CD4-positive, alpha-beta T cell treated with Interleukin-17A for 1 hour (primary cell): Measurements from ENCODE around the gene ARL14EP.
A peak's percentile ranks its signal among the peaks of the same experiment; 100 is the strongest.

Experiments
- DNase-seq: peaks from one replicate; pipeline ENCODE4 v3.0.0-alpha.2; 2020

Gene ARL14EP

DNA sequence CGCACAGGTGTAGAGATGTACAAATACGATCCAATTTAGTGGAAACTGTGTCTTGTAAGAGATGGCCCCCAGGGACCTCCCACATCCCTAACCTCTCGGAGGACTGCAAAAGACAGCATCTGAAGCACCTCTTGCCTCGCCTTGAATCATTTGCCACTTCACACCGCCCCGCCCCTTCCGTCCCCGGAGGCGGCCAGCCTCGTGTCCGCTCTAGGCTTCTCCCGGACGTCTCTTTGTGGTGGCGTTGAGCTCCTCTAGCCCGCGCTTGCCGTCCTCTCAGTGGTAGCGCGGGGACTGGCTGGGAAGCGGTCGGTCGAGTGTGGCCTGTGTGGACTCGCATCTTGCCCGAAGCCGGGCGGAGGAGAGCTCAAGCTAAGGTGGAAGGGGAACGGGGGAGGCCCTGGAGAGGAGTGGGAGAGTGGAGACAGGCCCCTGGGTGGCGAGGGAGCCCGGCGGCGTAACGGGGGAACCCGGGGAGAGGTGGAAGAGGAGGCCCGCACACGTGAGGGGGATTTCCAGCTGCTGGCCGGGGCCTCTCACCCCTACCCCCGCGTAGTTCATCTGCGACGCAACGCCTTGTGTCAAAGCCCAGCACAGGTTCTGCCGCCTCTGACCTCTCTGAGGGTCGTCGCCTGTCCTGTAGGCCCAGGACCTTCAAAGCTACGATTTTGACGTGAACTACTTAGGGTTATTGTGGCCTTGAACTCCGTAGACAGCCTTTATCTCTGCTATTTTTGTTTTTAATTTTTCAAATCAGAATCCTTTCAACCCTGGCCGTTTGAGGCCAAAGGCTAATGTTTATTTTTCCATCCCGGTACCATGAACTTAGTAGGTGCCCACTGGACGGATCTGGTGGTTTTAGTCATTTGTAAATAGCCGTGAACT, at the start of gene ARL14EP:
ARL14EP (plus strand) TSS at position 279 of the 885 bp plus-strand sequence. CDS start 7,845 bp downstream, outside the sequence.
- peak; percentile 91 for DNase-seq

DNA sequence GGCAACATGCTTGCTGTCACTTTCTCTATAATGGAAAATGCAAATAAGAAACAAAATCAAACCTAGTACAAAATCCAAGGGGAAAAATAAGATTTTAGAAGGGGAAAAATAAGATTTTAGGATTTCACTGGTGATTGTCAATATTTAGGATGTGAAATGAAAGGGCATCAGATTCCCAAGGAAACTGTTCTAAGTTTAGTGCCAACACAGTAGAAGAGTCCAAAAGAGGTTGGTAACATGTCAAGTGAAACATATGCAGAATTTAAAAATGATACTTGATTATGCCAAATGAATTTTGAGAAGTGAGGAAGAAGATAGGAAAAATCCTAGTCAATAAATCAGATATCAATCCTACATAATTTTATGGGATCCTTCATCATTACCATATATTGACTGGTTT, 45.7 kb upstream of the ARL14EP start:
- no peak for DNase-seq

DNA sequence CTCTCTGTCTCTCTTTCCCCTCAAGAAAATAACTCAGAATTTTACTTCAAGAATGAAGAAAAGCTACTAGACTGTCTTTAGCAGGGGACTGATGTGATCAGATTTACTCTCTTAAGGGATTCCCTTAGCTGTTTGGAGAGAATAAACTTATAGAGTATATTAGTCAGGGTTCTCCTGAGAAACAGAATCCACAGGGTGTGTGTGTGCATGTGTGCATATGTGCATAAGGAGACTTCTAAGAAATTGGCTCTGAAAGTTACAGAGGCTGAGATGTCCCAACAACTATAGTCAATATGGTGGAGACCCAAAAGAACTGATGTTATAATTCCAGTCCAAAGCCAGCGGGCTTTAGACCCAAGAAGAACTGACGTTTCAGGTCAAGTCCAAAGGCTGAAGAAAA, 43.1 kb upstream of the ARL14EP start:
- DNase-seq, result no peak

DNA sequence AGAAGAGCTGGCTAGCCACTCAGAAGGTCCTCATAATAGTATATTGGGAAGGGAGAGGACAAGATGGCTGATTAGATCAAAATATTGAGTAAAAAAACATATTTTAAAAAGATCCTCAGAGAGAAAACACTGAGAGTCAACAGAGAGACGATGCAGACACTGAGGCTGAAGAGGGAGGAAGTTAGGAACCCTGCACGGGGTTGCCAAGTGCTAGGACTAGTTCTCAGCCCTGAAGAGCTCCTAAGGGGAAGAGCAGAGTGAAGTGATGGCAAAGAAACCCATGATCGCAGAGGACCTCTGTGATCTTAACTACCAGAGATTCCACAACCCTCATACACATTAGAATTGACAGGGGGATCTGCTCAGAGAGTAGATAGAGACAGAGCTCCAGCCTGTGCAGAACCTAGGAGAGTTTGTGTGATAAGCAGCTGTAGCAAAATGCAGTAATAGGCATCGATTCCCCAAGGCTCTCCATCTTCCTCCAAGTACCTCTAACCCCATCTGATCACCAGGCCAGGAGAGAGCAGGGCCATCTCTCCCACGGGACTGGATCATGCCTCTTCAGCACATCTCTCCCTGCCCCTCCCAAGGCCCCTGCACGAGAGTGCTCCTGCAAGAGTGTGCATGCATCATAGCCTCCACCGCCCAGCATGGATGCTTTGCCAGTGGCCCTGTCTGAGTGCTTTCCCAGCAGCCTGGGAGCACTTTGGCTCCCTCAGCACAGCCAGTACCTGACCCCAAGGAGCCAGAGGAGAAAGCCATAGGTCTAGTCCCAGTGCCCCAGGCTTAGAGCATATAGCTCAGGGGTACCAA, 41.2 kb upstream of the ARL14EP start:
- DNase-seq, result no peak

DNA sequence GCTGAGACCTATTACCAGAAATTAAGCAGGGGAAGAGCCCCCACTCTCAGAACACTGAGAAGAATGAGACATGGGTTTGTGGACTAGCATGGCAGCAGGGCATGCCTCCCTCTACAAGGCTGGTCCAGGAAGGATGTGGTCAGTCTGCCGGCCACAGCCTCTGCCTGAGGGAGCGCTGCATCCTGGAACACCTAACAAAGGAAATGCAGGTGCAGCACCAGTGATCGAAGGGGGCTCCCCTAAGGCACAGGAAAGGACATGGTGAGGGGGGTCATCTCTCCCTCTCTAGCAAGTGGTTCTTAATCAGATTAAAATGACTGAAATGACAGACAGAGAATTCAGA, 40.6 kb upstream of the ARL14EP start:
- DNase-seq, result peak; percentile 29

DNA sequence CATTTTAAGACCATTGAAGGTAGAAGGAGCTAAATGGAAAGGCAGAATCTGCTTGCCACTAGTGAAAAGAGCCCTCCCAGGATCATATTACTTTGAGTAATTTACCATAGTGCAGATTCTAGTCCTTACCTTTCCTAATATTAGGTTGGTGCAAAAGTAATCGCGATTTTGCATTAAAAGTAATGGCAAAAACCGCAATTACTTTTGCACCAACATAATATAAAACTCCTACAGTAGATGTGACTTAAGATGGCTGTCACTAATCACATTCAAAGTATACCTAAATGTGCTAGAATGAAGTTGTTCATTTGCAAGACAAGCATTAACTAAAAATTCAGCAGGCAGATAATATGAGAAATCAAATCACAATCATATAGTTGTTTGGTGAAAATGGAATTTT, 38.1 kb upstream of the ARL14EP start:
- no peak for DNase-seq

DNA sequence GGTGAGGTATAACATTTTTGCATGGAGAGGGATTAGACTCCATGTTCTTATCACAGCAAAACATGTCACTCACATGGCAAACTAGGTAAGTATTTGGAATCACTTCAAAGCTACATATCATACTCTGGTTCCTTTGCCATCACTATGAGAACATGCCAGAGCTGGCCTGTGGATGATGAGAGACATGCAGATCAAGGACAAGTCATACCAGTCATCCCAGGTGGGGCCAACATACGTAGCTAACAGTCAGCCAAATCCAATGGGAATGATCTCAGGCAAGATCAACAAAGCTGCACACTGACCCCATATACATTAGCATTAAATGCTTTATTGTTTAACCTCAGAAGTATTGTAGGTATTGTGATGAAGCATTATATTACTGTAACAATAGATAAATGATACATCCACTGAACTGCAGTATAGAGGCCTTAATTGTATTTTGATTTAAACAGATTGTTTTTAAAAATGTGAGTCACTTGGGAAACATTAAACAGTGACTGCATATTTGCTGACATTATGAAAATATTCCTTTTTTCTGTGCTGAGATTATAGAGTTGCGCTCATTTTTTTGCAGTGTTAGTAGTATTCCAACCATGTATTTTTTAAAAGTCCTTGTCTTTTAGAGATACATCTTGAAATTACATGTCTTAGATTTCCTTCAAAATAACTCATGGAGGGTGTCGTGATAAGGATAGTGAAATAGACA, 37.3 kb upstream of the ARL14EP start:
- no peak for DNase-seq

DNA sequence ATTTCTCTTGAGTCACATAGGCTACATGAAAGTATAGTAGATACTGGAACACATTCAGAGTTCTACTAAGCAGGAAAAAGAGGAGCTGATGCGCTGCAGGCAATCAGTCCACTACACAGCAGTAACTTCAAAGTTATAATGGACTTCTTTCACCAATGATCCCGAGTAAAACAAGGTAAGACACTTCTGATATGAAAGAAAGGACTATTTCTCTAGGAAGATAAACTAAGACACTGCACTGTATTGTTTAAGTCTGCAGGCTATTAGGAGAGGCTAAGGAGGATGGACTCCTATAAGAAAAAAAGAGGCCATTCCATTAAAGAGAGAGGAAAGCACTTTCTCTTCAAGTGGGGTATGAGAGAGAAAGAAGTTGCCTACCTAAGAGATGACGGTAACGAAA, 31.6 kb upstream of the ARL14EP start:
- no peak for DNase-seq

DNA sequence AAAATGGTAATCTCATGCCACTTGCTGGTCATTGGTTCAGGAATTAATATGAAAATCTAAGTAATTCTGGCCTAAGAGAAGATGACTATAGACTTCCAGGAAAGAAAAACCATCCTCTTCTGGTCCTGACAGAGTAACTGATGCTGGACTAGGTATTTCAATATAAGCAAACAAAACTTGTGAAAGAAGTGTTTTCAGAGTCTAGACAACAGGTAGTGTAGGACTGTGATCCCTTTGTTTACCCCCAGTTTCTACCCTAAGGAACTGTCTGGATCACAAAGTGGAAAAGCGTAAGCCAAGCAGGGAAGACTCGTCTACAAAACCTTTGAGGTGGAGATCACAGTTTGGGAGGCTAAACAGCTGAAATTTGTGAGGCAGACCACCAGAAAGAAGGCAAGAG, 30.4 kb upstream of the ARL14EP start:
- DNase-seq, result no peak

DNA sequence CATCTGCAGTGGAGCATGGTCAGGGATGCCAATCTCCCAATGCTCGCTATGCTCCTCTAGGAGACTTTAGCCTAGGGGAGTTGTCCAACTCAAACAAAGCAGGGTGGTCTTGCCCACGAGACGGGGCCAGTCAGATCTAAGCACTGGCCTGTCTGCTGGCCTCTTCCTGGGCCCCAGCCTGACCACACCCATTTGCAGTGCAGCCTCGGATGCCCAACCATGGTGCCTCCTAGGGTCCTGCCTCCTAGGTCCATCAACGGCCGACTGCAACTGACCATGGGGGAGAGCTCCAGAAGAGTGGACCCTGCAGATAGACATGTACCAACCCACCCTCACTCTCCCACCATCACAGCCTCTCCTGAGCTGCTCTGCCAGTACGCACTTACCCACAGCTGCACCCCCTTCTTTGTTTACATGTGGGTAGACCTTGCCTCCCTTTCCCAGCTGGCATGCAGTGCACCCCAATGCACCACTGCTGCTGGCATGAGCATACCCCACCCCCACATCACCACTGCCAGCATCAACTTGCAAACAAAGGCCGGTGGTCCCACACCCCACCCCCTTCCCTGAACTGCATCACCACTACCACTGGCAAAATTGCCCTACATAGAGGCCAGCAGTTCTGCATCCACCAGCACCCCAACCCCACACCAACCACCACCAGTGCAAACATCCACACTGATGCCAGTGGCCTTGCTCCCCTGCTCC, 27.6 kb upstream of the ARL14EP start:
- no peak for DNase-seq

DNA sequence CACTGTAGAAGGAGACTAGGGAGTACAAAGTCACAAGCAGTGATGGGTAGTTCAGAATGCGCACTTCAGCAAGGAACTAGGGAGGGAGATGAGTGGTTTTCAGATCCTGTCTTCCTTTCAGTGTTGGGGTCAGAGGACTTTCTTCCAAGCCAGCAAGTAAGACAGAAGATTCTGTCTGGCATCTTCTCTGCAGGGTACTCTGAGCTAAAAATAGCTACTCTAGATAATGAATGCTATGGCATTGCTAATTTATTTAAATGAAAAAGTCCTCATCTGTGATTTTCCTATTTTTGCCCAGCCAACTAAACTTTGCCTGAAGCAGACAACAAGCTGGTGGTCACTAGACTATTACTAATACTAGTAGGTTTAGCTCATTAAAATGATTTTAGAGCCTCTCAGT, 18.3 kb upstream of the ARL14EP start:
- DNase-seq, result no peak

DNA sequence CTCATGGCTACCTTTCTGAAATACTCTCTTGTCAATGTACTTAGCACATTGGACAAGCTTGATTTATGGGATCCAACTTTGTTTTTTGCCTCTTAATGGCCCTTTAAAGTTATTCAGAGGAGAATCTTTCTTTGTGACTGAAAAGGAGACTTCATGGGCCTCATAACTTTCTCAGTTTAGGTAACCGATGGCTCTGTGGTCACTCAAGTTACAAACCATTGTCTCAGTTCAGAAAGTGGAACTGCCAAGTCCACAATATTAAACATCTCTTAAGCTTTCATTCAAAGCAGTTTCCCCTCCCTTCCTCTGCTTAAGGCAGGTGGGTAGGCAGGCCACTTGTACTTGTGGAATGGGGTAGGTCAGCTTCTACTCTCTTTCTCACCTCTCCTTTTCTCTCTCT, 12.3 kb upstream of the ARL14EP start:
- DNase-seq, result no peak

DNA sequence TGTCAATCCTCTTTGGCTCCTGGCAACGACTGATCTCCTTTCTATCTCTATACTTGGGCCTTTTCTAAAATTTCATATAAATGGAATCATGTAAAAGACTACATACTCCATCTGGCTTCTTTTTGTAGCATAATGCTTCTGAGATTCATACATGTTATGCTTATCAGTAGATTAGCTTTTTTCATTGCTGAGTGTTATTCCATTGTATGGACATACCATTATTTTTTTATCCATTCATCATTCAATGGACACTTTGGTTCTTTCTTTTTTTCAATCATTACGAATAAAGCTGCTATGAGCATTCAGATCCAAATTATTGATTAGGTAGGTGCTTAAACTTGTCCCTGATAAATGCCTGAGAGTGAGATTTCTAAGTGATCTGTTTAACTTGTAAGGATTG, 11.7 kb upstream of the ARL14EP start:
- DNase-seq, result no peak

DNA sequence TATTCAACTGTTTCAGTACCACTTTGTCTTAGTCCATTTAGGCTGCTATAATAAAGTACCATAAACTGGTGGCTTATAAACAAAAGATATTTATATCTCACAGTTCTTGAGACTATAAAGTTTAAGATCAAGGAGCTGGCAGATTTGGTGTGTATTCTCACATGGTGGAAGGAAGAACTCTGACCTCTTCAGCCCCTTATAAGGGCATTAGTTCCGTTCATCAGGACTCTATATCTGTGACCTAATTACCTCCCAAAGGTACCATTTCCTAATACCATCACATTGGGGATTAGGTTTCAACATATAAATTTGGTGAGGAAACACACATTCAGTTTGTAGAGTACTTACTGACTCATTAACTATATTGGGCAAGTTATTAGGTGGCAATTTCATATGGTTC, 10.7 kb upstream of the ARL14EP start:
- DNase-seq, result no peak

DNA sequence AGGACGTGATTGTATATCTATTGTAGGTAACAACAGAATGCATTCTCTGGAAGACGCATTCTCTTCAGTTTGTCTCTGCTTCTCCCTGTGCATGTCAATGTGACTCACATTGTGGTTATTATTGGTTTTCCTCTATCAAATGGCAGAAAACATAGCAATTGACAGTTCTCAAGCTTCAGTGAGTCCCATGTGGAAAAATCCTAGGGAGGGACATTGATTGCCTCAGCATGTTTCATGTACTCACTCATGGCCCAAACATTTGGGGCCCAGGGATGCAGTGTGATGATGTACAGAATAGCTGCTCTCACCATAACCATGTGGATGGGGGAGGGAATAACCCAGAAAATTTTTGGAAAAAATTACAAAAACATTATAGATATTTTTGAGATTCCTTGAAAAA, 9.3 kb upstream of the ARL14EP start:
- no peak for DNase-seq

DNA sequence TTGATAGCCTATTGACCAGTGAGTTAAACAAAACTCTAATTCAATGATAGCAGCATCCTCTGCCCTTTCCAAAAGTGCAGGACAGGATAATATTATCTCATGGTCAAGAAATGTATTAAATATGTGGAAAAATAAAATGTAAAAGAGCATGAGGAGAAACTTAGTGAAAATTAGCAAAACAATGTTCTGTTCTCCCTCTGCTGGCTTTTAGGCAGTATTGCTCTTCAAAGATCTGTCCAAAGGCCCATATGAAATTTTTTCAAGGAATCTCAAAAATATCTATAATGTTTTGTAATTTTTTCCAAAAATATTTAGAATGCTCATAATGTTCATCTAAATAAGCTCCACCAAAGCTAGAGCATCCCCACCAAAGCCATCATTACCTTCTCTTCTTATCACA, 8.3 kb upstream of the ARL14EP start:
- DNase-seq, result no peak

DNA sequence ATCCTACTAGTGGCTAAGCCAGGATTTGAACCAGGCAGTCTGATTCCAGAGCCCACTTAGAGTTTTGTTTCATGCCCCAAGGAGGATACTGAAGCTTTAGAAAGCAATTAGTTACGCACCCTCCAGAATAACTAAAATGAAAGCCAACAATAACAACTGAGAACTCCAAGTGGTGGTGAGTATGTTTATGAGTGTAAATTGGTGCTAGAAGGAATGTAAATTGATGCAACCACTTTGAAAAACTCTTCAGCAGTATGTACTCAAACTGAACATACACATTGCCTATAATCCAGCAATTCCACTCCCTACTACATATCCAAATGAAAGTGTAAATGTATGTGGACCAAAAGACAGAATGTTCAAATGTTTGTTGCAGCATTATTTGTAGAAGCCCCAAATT, 6.7 kb upstream of the ARL14EP start:
- DNase-seq, result no peak

DNA sequence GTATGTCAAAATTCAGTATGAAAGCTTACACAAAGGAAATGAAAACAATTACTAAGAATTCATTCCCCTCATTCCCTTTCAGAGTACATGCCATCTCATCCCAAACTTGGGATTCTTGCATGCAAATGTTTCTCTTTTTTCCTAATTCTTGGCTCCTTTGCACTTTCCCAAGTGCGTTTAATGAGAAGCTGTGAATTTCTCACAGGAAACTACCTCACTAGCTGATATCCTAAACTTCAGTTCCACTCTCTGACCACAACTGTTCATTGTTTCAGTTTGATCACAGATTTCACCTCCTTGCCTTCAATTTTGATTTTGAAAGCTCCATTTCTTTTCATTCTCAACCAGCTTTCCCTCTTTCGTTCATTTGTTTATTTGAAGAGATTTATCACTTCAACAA, 5.9 kb upstream of the ARL14EP start:
- no peak for DNase-seq

DNA sequence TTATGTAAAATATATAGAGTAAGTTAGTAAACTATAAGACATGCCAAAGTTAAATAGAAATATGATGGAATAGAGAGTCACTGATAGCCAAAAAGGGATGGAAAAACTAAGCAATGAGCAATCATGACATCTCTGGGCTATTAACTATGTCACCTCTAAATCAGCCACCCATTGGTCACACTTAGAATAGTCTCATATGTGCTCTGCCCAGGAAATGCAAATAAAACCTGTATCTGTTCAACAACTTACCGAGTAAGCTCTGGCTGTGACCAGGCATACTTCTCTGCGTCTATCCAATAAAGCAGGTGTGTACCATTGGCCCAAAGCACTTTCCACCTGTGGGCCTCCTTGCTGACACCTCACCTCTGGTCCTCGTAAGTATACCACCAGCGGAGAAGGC, 1.6 kb upstream of the ARL14EP start:
- DNase-seq, result no peak

DNA sequence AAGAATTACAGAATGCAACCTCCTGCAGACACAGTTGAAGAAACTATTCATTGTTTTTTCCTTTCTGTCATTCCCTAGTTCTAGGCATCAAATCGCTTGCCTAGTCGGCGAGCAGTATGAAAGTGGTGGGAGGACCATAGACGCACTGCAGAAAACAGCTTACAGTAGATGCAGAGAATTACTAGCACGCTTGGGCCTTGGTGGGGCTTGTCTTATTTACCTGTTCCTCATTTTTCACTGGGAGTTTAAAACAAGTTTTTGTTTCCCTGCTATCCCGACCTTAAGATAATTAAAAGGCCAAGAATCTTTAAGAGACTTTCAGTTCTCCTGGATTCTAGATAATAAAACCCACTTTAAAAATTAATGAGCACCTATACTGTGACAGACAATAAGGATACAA, 713 bp upstream of the ARL14EP start:
- DNase-seq, result no peak

DNA sequence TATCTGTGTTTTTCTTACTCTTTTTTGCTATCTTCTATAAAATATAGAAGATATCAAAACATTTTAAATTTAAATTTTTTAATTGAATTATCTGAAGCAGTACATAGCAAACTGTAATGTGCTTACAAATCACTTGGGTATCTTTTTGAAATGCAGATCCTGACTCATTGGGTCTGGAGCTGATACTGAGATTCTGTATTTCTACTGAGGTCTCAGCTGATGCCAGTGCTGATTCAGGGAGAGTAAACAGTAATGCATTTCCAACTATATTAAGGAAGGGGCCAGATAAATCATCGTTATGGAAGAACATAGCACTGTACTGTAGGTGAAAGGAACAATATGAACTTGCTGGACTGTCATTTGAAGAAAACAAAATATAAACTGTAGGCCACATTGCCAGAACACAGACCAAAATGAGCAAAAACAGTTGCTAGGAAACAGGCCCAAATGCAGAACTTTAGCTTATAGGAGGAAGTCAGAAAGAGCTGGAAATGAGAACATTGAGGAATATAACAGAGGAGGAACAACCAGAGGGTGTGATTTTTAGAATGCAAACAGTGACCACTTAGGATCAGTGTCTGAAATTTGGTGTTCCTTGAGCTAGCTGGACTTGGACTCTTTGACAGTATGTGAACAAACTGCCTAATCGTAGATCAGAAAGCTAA, 3.3 kb downstream of the ARL14EP start:
- DNase-seq, result peak; percentile 25

DNA sequence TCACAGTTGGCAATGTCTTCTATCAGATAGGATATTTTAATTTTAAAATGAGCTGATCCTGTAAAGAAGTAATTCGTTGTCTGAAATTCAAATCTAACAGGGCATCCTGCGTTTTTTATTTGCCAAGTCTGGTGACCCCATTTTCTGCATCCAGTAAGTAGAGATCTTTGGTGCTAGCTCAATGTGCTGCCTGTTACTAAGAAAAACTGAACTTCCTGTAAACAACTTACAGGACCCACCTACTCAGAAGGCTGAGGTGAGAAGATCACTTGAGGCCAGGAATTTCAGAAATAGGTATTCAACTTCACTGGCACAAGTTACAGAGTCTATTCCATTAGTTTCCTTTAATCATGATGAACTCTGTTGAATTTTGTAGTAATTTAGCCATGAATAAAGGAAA, 4.0 kb downstream of the ARL14EP start:
- peak; percentile 37 for DNase-seq

DNA sequence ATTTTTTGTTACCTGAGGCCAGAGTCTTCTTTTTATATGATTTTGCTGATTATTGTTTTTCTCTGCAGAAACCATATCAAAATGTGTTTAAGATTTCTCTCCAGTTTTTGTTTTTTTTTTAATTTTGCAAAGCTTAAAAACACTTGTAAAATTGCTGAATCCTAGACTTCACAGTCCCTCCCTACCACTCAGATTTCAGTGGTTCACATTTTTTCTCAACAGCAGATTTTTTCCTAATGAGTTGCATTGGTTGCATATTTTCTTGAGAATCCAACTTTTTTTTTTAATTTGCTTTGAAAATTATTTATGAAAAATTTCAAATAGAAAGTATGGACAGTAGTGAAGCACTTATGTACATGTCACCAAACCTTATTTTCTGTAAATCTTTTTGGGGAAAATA, 5.8 kb downstream of the ARL14EP start:
- DNase-seq, result no peak
